ENCODE data around the gene FOSL1.

DNA sequence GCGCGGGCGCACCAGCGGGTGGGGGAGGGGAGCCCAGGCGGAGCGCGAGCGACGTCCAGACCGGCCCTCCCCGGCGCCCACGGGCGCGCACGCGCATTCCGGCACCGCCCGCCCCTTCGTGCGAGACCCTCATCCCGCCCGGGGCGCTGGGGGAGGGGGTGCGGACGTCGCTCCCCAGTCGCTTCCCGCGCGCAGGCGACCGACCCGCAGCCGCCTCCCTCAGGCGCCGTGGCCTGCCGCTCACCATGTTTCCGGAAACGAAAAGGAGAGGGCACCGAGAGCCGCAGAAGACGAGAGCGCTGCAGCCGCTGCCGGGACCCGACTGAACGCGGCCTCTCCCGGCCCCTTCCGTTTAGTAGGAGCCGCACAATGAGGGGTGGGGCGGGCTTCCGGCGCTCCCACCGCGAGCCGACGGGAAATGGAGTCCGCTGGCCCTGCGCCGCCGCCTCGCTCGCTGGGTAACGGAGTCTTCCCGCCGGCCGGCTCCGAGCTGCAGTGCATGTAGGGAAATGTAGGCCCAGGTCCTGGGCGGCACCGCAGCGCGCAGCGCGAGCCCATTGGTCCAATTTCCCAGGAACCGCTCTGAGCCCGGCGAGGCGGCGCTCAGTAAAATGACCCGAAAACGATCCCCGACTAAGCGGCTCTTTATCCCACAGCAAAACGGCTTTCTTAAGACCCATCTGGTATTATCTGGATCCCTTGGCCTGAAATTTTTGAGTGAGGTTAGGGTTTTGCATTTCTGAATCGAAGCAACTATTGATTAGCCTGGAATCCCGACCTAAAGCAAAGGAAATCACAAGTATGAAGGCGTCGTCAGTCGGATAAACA lies 42.1 kb downstream of the FOSL1 start, which contains the start of gene CFL1:
- TF ChIP-seq, protein P1, sequence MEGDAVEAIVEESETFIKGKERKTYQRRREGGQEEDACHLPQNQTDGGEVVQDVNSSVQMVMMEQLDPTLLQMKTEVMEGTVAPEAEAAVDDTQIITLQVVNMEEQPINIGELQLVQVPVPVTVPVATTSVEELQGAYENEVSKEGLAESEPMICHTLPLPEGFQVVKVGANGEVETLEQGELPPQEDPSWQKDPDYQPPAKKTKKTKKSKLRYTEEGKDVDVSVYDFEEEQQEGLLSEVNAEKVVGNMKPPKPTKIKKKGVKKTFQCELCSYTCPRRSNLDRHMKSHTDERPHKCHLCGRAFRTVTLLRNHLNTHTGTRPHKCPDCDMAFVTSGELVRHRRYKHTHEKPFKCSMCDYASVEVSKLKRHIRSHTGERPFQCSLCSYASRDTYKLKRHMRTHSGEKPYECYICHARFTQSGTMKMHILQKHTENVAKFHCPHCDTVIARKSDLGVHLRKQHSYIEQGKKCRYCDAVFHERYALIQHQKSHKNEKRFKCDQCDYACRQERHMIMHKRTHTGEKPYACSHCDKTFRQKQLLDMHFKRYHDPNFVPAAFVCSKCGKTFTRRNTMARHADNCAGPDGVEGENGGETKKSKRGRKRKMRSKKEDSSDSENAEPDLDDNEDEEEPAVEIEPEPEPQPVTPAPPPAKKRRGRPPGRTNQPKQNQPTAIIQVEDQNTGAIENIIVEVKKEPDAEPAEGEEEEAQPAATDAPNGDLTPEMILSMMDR (IDR thresholded peaks at IDR 0.05): no peak
- no peak for TF ChIP-seq EZH2 (IDR thresholded peaks at IDR 0.05; ENCODE audit: borderline replicate concordance, insufficient read depth, low read depth, low read length, poor library complexity, severe bottlenecking)
